HS-27A (cell line): ENCODE data around the gene EIPR1.
A peak's percentile ranks its signal among the peaks of the same experiment; 100 is the strongest.

Experiments used
- DNase-seq: peaks from one replicate; pipeline ENCODE4 v3.0.0-alpha.2; 2012; ENCODE audit warnings: low read depth, missing footprints

The EIPR1 gene

GRCh38 chr2:3377612-3378432, at the start of gene EIPR1:
TSS of gene EIPR1 (minus strand) at chr2:3377818. CDS start at chr2:3377689, 129 bp downstream.
- DNase-seq, result peak; percentile 84

GRCh38 chr2:3427272-3427671, 49.7 kb upstream of the EIPR1 start:
- DNase-seq, result no peak

GRCh38 chr2:3426615-3427014, 49.0 kb upstream of the EIPR1 start:
- DNase-seq, result no peak

GRCh38 chr2:3424171-3424795, 46.7 kb upstream of the EIPR1 start:
- no peak for DNase-seq

- DNase-seq, result peak; percentile 9
Measured at GRCh38 chr2:3423492-3424170, 46.0 kb upstream of the EIPR1 start.

- no peak for DNase-seq
Measured at GRCh38 chr2:3422161-3422779, 44.7 kb upstream of the EIPR1 start.

GRCh38 chr2:3421580-3421979, 44.0 kb upstream of the EIPR1 start:
- DNase-seq, result no peak

GRCh38 chr2:3420769-3421397, 43.3 kb upstream of the EIPR1 start:
- DNase-seq, result no peak

- no peak for DNase-seq
Measured at GRCh38 chr2:3420076-3420768, 42.6 kb upstream of the EIPR1 start.

GRCh38 chr2:3418766-3419404, 41.3 kb upstream of the EIPR1 start:
- DNase-seq, result no peak

GRCh38 chr2:3414133-3414860, 36.7 kb upstream of the EIPR1 start:
- no peak for DNase-seq

- DNase-seq, result no peak
Measured at GRCh38 chr2:3413697-3414096, 36.1 kb upstream of the EIPR1 start.

GRCh38 chr2:3411103-3411502, 33.5 kb upstream of the EIPR1 start:
- no peak for DNase-seq

- no peak for DNase-seq
Measured at GRCh38 chr2:3409627-3410170, 32.1 kb upstream of the EIPR1 start.

GRCh38 chr2:3408781-3409180, 31.2 kb upstream of the EIPR1 start:
- no peak for DNase-seq

GRCh38 chr2:3406501-3406900, 28.9 kb upstream of the EIPR1 start:
- no peak for DNase-seq

- no peak for DNase-seq
Measured at GRCh38 chr2:3405876-3406275, 28.3 kb upstream of the EIPR1 start.

GRCh38 chr2:3405307-3405706, 27.7 kb upstream of the EIPR1 start:
- DNase-seq, result no peak

GRCh38 chr2:3404349-3404894, 26.8 kb upstream of the EIPR1 start:
- DNase-seq, result no peak
